Right atrium auricular region (tissue), 2 donors: ENCODE results near the gene CDCA7L. TPM values are rescaled to one million over a fixed set of nuclear protein-coding genes. Genes with fewer than 3 reads are reported as not detected.

ENCODE experiments used
- DNase-seq: peaks from one replicate; pipeline ENCODE4 v3.0.0-alpha.2; 2019; ENCODE audit warnings: low spot score
- H3K27ac ChIP-seq, 2 donors: fragments of 200-600 bp; sonication (generic); 1 replicate in 1 of 2; 2 replicates in 1 of 2; pipeline ENCODE4 v1.5.1; 2016 to 2019
- H3K27me3 ChIP-seq, 2 donors: fragments of 200-600 bp; sonication (generic); one replicate each; pipeline versions ENCODE4 v1.5.1 to v1.6.0; 2017 to 2019
- H3K36me3 ChIP-seq: fragments of 200-600 bp; sonication (generic); one replicate; pipeline ENCODE4 v1.5.1; 2016
- H3K4me1 ChIP-seq, 2 donors: fragments of 200-600 bp; sonication (generic); one replicate each; pipeline versions ENCODE4 v1.5.1 to v1.6.0; 2017 to 2019
- H3K4me3 ChIP-seq, 2 donors: fragments of 200-600 bp; sonication (generic); 1 replicate in 1 of 2; 2 replicates in 1 of 2; pipeline ENCODE4 v1.5.1; 2017 to 2019; ENCODE audit warnings: mild to moderate bottlenecking in 1 of 2, moderate library complexity in 1 of 2
- H3K9me3 ChIP-seq, 2 donors: fragments of 200-600 bp; sonication (generic); one replicate each; pipeline ENCODE4 v1.5.1; 2019
- CTCF ChIP-seq, 2 donors: fragments of 200-600 bp; sonication (generic); IDR thresholded peaks; one replicate each; pipeline ENCODE4 v1.5.1; 2019; ENCODE audit warnings: antibody characterized with exemption in 2 of 2
- total RNA-seq, 2 donors: library from RNA; depleted of rRNA; stranded (reverse); fragments of >200 nt; gene quantifications; one replicate each; pipeline ENCODE4 v1.1.0, GENCODE V29; 2016

CDCA7L gene
- total RNA-seq, 2 donors from 2014 or later, result 32.4 to 48.9 TPM

DNA sequence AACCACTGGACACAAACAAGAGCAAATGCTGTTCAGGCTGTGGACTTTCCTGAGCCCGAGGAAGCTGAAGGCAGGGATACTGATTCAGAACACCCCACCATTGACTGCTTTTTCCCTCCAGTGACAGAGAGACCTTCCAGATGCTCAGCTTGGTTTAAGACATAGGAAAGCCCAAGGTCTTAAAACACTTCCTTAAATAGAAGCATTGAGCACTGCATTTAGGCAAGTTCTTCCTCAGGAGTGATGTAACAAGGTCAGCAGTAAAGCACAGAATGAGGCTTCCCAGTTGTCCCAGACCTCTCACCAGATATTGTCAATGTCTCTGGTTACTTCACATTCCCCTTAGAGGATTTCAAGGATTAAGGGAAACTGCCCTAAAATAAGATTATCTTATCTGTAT is 19.6 kb upstream of the CDCA7L start:
- H3K9me3 ChIP-seq, result no peaks in the 10 kb centered on the region
- H3K4me1 ChIP-seq, result no peaks in the 10 kb centered on the region
- H3K4me3 ChIP-seq, result no peak overlapping the region
- no peaks in the 10 kb centered on the region for H3K27me3 ChIP-seq
- H3K36me3 ChIP-seq, result no peaks in the 10 kb centered on the region
- DNase-seq, result no peak
- no peak overlapping the region for H3K27ac ChIP-seq
- no peak for TF ChIP-seq CTCF (IDR thresholded peaks at IDR 0.05)

DNA sequence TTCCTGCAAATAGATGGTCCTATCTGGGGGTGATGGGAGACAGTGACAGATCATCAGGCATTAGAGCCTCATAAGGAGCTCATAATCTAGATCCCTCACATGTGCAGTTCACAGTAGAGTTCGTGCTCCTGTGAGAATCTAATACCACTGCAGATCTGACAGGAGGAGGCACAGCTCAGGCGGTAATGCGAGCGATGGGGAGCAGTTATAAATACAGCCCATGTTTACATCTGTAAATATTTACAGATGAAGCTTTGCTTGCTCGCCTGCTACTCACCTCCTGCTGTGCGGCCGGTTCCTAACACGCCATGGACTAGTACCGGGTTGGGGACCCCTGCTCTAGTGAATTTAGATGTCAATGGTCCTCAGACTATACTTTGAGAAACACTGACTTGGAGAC is 17.0 kb upstream of the CDCA7L start:
- no peaks in the 10 kb centered on the region for H3K27me3 ChIP-seq
- H3K9me3 ChIP-seq, result no peaks in the 10 kb centered on the region
- H3K36me3 ChIP-seq, result no peaks in the 10 kb centered on the region
- TF ChIP-seq CTCF (IDR thresholded peaks at IDR 0.05), result no peak
- no peak overlapping the region for H3K27ac ChIP-seq
- no peak for DNase-seq
- H3K4me1 ChIP-seq, result no peaks in the 10 kb centered on the region
- H3K4me3 ChIP-seq, result no peak overlapping the region

GRCh38 chr7:21960922-21961321 is 15.2 kb upstream of the CDCA7L start:
- Histone ChIP-seq H3K9me3 (no peaks in the 10 kb centered on the region), H3K27ac (no peak overlapping the region), H3K4me1 (no peaks in the 10 kb centered on the region), H3K4me3 (no peak overlapping the region), H3K27me3 (no peaks in the 10 kb centered on the region), H3K36me3 (no peaks in the 10 kb centered on the region)
- no peak for DNase-seq
- no peak for TF ChIP-seq CTCF (IDR thresholded peaks at IDR 0.05)

- Histone ChIP-seq H3K27me3 (no peaks in the 10 kb centered on the region), H3K4me3 (no peak overlapping the region), H3K36me3 (no peaks in the 10 kb centered on the region), H3K9me3 (no peaks in the 10 kb centered on the region), H3K4me1 (no peaks in the 10 kb centered on the region), H3K27ac (no peak overlapping the region)
- no peak for DNase-seq
- TF ChIP-seq CTCF (IDR thresholded peaks at IDR 0.05), result no peak
Observed at GRCh38 chr7:21959387-21959776, 13.7 kb upstream of the CDCA7L start.

- Histone ChIP-seq H3K27me3 (no peaks in the 10 kb centered on the region), H3K4me1 (no peaks in the 10 kb centered on the region), H3K9me3 (no peaks in the 10 kb centered on the region), H3K27ac (peak overlapping the region in 1 of 2 donors; percentile 61), H3K4me3 (no peak overlapping the region), H3K36me3 (no peaks in the 10 kb centered on the region)
- no peak for DNase-seq
- no peak for TF ChIP-seq CTCF (IDR thresholded peaks at IDR 0.05)
Observed at GRCh38 chr7:21953781-21954180, 8.1 kb upstream of the CDCA7L start.

DNA sequence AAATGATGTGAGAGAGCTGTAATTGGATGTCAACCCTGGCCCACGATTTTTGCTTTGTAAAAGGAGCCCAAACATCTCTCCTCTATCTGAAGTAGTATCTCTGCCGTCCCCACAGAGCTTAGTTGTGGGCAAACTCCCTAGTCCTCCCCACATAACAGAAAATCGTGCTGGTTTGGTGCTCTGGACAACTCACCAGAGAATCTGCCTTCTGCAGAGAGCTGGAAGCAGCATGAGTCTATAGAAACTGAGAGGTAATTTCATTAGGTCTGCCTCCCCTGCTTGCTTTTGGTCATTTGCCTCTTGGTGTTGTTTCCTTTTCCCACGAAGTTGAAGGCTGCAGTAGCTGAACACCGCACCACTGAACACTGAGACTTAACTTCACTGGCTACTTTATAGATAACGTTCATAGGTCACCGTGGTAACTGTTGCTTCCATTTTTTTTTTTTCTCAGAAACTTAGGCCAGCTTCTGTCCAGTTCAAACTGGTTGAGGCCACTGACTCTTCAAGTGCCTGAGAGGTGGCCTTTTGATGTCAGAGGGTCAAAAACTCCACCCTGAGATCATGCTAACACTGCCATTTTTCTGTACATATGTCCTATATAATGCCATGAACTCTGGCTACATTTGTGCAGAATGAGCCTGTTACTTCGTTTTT is 3.3 kb upstream of the CDCA7L start:
- no peak for DNase-seq
- no peak overlapping the region for H3K27ac ChIP-seq
- peaks cover 0 to 5% of the 10 kb centered on the region in 2 donors for H3K4me1 ChIP-seq
- no peaks in the 10 kb centered on the region for H3K9me3 ChIP-seq
- no peak overlapping the region for H3K4me3 ChIP-seq
- TF ChIP-seq CTCF (IDR thresholded peaks at IDR 0.05), result no peak
- no peaks in the 10 kb centered on the region for H3K36me3 ChIP-seq
- no peaks in the 10 kb centered on the region for H3K27me3 ChIP-seq
